ENCODE data around the gene EMC8.

DNA sequence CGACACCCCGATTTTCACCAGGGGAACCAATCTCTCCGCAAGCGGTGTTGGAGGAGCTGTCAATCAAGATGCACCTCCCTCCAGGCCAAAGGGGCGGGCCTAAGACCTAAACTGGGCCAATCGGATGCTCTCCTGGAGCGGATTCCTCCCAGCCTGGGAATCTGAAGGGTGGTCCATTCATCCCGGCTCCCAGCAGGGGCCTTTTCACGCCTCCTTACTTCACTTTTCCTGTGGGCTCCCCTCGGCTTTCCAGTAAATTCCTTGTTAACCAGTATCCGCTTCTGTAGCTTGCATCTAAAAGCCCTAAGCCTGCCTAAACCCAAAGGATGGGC is 65.5 kb downstream of the EMC8 start:
- TF ChIP-seq, protein P1, sequence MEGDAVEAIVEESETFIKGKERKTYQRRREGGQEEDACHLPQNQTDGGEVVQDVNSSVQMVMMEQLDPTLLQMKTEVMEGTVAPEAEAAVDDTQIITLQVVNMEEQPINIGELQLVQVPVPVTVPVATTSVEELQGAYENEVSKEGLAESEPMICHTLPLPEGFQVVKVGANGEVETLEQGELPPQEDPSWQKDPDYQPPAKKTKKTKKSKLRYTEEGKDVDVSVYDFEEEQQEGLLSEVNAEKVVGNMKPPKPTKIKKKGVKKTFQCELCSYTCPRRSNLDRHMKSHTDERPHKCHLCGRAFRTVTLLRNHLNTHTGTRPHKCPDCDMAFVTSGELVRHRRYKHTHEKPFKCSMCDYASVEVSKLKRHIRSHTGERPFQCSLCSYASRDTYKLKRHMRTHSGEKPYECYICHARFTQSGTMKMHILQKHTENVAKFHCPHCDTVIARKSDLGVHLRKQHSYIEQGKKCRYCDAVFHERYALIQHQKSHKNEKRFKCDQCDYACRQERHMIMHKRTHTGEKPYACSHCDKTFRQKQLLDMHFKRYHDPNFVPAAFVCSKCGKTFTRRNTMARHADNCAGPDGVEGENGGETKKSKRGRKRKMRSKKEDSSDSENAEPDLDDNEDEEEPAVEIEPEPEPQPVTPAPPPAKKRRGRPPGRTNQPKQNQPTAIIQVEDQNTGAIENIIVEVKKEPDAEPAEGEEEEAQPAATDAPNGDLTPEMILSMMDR (IDR thresholded peaks at IDR 0.05): no peak
- TF ChIP-seq POLR2A (IDR thresholded peaks at IDR 0.05): no peak
- TF ChIP-seq POLR2AphosphoS5 (IDR thresholded peaks at IDR 0.05): no peak
- no peak for TF ChIP-seq EP300 (IDR thresholded peaks at IDR 0.05; ENCODE audit: low read depth)
